ENCODE measurements around the gene RYR2.

The RYR2 gene

DNA sequence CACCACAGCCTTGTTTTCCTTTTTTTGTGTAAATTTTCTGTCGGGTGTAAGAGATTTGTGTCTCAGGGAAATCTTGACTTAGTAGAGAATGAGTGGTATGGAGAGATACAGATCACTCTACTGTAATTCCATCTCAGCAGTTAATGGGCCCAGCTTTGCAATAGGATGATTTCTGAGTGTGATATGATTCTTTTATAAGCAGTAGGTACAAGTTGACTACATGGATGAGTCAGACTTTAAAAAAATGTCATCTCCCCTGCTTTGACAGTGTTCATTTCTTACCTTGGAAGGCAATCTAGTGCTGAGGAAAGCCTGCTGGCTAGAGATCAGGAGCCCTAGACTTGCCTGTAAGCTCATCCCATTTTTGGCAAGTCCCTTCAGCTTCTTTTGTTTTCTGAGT is 261.9 kb downstream of the RYR2 start:
- Histone ChIP-seq H3K27ac (ENCODE audit: low read depth, low read length) (no peak overlapping the region), H3K4me3 (ENCODE audit: low read depth in 1 of 2, low read length in 2 of 2) (no peak overlapping the region), H3K9ac (ENCODE audit: low read depth in 1 of 2, low read length in 2 of 2) (no peak overlapping the region), H3K36me3 (ENCODE audit: control insufficient read depth in 1 of 2, insufficient read depth in 2 of 2, low read length in 2 of 2) (no peaks in the 10 kb centered on the region), H3K4me1 (ENCODE audit: control insufficient read depth in 1 of 2, insufficient read depth in 2 of 2, low read length in 2 of 2) (no peaks in the 10 kb centered on the region), H3K27me3 (ENCODE audit: control insufficient read depth in 1 of 2, insufficient read depth in 2 of 2, low read length in 2 of 2) (no peaks in the 10 kb centered on the region), H3K9me3 (ENCODE audit: control insufficient read depth in 1 of 2, low read length in 2 of 2) (no peaks in the 10 kb centered on the region)

GRCh38 chr1:237306726-237307125 is 264.7 kb downstream of the RYR2 start:
- H3K9ac ChIP-seq (ENCODE audit: low read depth in 1 of 2, low read length in 2 of 2) = no peak overlapping the region
- H3K27me3 ChIP-seq (ENCODE audit: control insufficient read depth in 1 of 2, insufficient read depth in 2 of 2, low read length in 2 of 2) = no peaks in the 10 kb centered on the region
- H3K4me1 ChIP-seq (ENCODE audit: control insufficient read depth in 1 of 2, insufficient read depth in 2 of 2, low read length in 2 of 2) = no peaks in the 10 kb centered on the region
- no peaks in the 10 kb centered on the region for H3K36me3 ChIP-seq (ENCODE audit: control insufficient read depth in 1 of 2, insufficient read depth in 2 of 2, low read length in 2 of 2)
- no peaks in the 10 kb centered on the region for H3K9me3 ChIP-seq (ENCODE audit: control insufficient read depth in 1 of 2, low read length in 2 of 2)
- no peak overlapping the region for H3K4me3 ChIP-seq (ENCODE audit: low read depth in 1 of 2, low read length in 2 of 2)
- H3K27ac ChIP-seq (ENCODE audit: low read depth, low read length) = no peak overlapping the region

DNA sequence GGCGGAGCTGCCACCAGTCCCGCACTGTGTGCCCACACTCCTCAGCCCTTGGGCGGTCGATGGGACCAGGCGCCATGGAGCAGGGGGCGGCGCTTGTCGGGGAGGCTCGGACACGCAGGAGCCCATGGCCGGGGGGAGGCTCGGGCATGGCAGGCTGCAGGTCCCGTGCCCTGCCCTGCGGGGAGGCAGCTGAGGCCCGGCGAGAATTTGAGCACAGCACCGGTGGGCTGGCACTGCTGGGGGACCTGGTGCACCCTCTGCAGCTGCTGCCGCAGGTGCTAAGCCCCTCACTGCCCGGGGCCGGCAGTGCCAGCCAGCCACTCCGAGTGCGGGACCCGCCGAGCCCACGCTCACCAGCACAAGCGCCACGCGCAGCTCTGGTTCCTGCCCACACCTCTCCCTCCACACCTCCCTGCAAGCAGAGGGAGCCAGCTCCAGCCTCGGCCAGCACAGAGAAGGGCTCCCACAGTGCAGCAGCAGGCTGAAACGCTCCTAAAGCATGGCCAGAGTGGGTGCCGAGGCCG is 267.7 kb downstream of the RYR2 start:
- Histone ChIP-seq H3K4me1 (ENCODE audit: control insufficient read depth in 1 of 2, insufficient read depth in 2 of 2, low read length in 2 of 2) (no peaks in the 10 kb centered on the region), H3K4me3 (ENCODE audit: low read depth in 1 of 2, low read length in 2 of 2) (no peak overlapping the region), H3K9ac (ENCODE audit: low read depth in 1 of 2, low read length in 2 of 2) (no peak overlapping the region), H3K27me3 (ENCODE audit: control insufficient read depth in 1 of 2, insufficient read depth in 2 of 2, low read length in 2 of 2) (no peaks in the 10 kb centered on the region), H3K36me3 (ENCODE audit: control insufficient read depth in 1 of 2, insufficient read depth in 2 of 2, low read length in 2 of 2) (no peaks in the 10 kb centered on the region), H3K27ac (ENCODE audit: low read depth, low read length) (no peak overlapping the region), H3K9me3 (ENCODE audit: control insufficient read depth in 1 of 2, low read length in 2 of 2) (no peaks in the 10 kb centered on the region)

GRCh38 chr1:237316352-237316751 is 274.4 kb downstream of the RYR2 start:
- Histone ChIP-seq H3K27me3 (ENCODE audit: control insufficient read depth in 1 of 2, insufficient read depth in 2 of 2, low read length in 2 of 2) (no peaks in the 10 kb centered on the region), H3K9me3 (ENCODE audit: control insufficient read depth in 1 of 2, low read length in 2 of 2) (no peaks in the 10 kb centered on the region), H3K36me3 (ENCODE audit: control insufficient read depth in 1 of 2, insufficient read depth in 2 of 2, low read length in 2 of 2) (no peaks in the 10 kb centered on the region), H3K9ac (ENCODE audit: low read depth in 1 of 2, low read length in 2 of 2) (no peak overlapping the region), H3K4me3 (ENCODE audit: low read depth in 1 of 2, low read length in 2 of 2) (no peak overlapping the region), H3K27ac (ENCODE audit: low read depth, low read length) (no peak overlapping the region), H3K4me1 (ENCODE audit: control insufficient read depth in 1 of 2, insufficient read depth in 2 of 2, low read length in 2 of 2) (no peaks in the 10 kb centered on the region)

GRCh38 chr1:237318748-237319147 is 276.8 kb downstream of the RYR2 start:
- Histone ChIP-seq H3K27me3 (ENCODE audit: control insufficient read depth in 1 of 2, insufficient read depth in 2 of 2, low read length in 2 of 2) (no peaks in the 10 kb centered on the region), H3K27ac (ENCODE audit: low read depth, low read length) (no peak overlapping the region), H3K9me3 (ENCODE audit: control insufficient read depth in 1 of 2, low read length in 2 of 2) (no peaks in the 10 kb centered on the region), H3K4me3 (ENCODE audit: low read depth in 1 of 2, low read length in 2 of 2) (no peak overlapping the region), H3K9ac (ENCODE audit: low read depth in 1 of 2, low read length in 2 of 2) (no peak overlapping the region), H3K4me1 (ENCODE audit: control insufficient read depth in 1 of 2, insufficient read depth in 2 of 2, low read length in 2 of 2) (no peaks in the 10 kb centered on the region), H3K36me3 (ENCODE audit: control insufficient read depth in 1 of 2, insufficient read depth in 2 of 2, low read length in 2 of 2) (no peaks in the 10 kb centered on the region)

DNA sequence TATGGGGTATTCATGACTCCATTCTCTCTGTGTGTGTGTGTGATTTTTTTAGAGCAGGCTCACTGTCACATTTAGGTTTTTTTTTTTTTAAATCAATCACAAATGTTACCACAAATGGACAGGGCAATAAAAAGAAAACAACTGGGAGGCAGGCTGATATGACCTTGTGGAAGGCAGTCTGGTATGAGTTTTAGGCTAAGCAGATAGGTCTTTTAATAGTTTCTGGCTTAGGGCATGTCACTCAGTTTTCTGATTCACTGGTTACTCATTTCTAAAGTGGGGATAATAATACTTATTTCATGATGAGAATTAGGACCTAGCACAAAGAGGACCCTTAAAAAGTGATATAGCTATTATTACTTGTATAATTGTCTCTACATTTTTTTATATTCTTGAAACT is 278.9 kb downstream of the RYR2 start:
- Histone ChIP-seq H3K4me3 (ENCODE audit: low read depth in 1 of 2, low read length in 2 of 2) (no peak overlapping the region), H3K9me3 (ENCODE audit: control insufficient read depth in 1 of 2, low read length in 2 of 2) (no peaks in the 10 kb centered on the region), H3K27ac (ENCODE audit: low read depth, low read length) (no peak overlapping the region), H3K4me1 (ENCODE audit: control insufficient read depth in 1 of 2, insufficient read depth in 2 of 2, low read length in 2 of 2) (no peaks in the 10 kb centered on the region), H3K9ac (ENCODE audit: low read depth in 1 of 2, low read length in 2 of 2) (no peak overlapping the region), H3K27me3 (ENCODE audit: control insufficient read depth in 1 of 2, insufficient read depth in 2 of 2, low read length in 2 of 2) (no peaks in the 10 kb centered on the region), H3K36me3 (ENCODE audit: control insufficient read depth in 1 of 2, insufficient read depth in 2 of 2, low read length in 2 of 2) (no peaks in the 10 kb centered on the region)

GRCh38 chr1:237324226-237324625 is 282.2 kb downstream of the RYR2 start:
- Histone ChIP-seq H3K36me3 (ENCODE audit: control insufficient read depth in 1 of 2, insufficient read depth in 2 of 2, low read length in 2 of 2) (no peaks in the 10 kb centered on the region), H3K9me3 (ENCODE audit: control insufficient read depth in 1 of 2, low read length in 2 of 2) (no peaks in the 10 kb centered on the region), H3K4me1 (ENCODE audit: control insufficient read depth in 1 of 2, insufficient read depth in 2 of 2, low read length in 2 of 2) (no peaks in the 10 kb centered on the region), H3K9ac (ENCODE audit: low read depth in 1 of 2, low read length in 2 of 2) (no peak overlapping the region), H3K4me3 (ENCODE audit: low read depth in 1 of 2, low read length in 2 of 2) (no peak overlapping the region), H3K27me3 (ENCODE audit: control insufficient read depth in 1 of 2, insufficient read depth in 2 of 2, low read length in 2 of 2) (no peaks in the 10 kb centered on the region), H3K27ac (ENCODE audit: low read depth, low read length) (no peak overlapping the region)

DNA sequence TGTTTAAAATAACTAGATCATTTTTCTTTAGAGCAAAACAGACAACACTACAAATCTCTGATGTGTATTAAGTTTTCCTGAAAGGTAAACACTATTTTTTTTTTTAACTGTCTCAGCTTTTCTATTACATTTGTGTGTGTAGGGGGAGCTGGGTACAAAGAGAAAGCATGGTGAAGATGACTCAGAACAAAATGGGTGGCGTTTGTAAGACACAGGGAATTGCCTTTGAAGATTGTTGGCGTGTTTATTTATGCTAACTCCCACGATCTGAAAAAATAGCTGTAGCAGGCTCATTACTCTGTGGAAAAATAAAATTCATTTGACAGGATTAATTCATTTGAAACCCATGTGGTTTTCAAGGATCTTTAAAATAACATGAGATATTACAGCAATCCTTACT is 285.1 kb downstream of the RYR2 start:
- no peaks in the 10 kb centered on the region for H3K9me3 ChIP-seq (ENCODE audit: control insufficient read depth in 1 of 2, low read length in 2 of 2)
- no peak overlapping the region for H3K4me3 ChIP-seq (ENCODE audit: low read depth in 1 of 2, low read length in 2 of 2)
- H3K4me1 ChIP-seq (ENCODE audit: control insufficient read depth in 1 of 2, insufficient read depth in 2 of 2, low read length in 2 of 2) = no peaks in the 10 kb centered on the region
- H3K27ac ChIP-seq (ENCODE audit: low read depth, low read length) = no peak overlapping the region
- no peaks in the 10 kb centered on the region for H3K36me3 ChIP-seq (ENCODE audit: control insufficient read depth in 1 of 2, insufficient read depth in 2 of 2, low read length in 2 of 2)
- no peaks in the 10 kb centered on the region for H3K27me3 ChIP-seq (ENCODE audit: control insufficient read depth in 1 of 2, insufficient read depth in 2 of 2, low read length in 2 of 2)
- H3K9ac ChIP-seq (ENCODE audit: low read depth in 1 of 2, low read length in 2 of 2) = no peak overlapping the region

- Histone ChIP-seq H3K4me1 (ENCODE audit: control insufficient read depth in 1 of 2, insufficient read depth in 2 of 2, low read length in 2 of 2) (no peaks in the 10 kb centered on the region), H3K9me3 (ENCODE audit: control insufficient read depth in 1 of 2, low read length in 2 of 2) (no peaks in the 10 kb centered on the region), H3K9ac (ENCODE audit: low read depth in 1 of 2, low read length in 2 of 2) (no peak overlapping the region)
These were observed 298.9 kb downstream of the RYR2 start for GRCh38 chr1:237340892-237341291.

DNA sequence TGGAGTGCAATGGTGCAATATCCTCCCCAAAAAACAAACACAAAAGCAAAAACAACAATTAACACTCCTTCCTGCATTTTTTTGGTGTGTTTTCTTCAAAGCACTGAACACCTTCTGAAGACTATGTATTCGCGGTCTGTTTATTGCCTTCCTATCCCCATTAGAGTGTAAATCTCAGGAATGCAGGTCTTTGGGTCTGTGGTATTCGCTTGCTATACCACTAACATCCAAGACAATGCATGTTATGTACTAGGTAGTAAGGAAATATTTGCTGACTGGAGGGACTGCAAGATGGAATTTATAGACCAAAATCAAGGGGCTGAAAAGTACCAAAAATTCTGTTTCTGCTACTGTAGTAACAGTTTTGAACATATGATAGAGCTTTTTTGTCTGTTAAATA is 299.4 kb downstream of the RYR2 start:
- no peak overlapping the region for H3K27ac ChIP-seq (ENCODE audit: low read depth, low read length)
- no peaks in the 10 kb centered on the region for H3K4me1 ChIP-seq (ENCODE audit: control insufficient read depth in 1 of 2, insufficient read depth in 2 of 2, low read length in 2 of 2)
- no peaks in the 10 kb centered on the region for H3K9me3 ChIP-seq (ENCODE audit: control insufficient read depth in 1 of 2, low read length in 2 of 2)
- H3K9ac ChIP-seq (ENCODE audit: low read depth in 1 of 2, low read length in 2 of 2) = no peak overlapping the region
- no peaks in the 10 kb centered on the region for H3K36me3 ChIP-seq (ENCODE audit: control insufficient read depth in 1 of 2, insufficient read depth in 2 of 2, low read length in 2 of 2)
- H3K4me3 ChIP-seq (ENCODE audit: low read depth in 1 of 2, low read length in 2 of 2) = no peak overlapping the region
- H3K27me3 ChIP-seq (ENCODE audit: control insufficient read depth in 1 of 2, insufficient read depth in 2 of 2, low read length in 2 of 2) = no peaks in the 10 kb centered on the region

More at GRCh38 chr1:237340892-237341291, 298.9 kb downstream of the RYR2 start:
- Histone ChIP-seq H3K4me3 (ENCODE audit: low read depth in 1 of 2, low read length in 2 of 2) (no peak overlapping the region), H3K36me3 (ENCODE audit: control insufficient read depth in 1 of 2, insufficient read depth in 2 of 2, low read length in 2 of 2) (no peaks in the 10 kb centered on the region), H3K27me3 (ENCODE audit: control insufficient read depth in 1 of 2, insufficient read depth in 2 of 2, low read length in 2 of 2) (no peaks in the 10 kb centered on the region), H3K27ac (ENCODE audit: low read depth, low read length) (no peak overlapping the region)

DNA sequence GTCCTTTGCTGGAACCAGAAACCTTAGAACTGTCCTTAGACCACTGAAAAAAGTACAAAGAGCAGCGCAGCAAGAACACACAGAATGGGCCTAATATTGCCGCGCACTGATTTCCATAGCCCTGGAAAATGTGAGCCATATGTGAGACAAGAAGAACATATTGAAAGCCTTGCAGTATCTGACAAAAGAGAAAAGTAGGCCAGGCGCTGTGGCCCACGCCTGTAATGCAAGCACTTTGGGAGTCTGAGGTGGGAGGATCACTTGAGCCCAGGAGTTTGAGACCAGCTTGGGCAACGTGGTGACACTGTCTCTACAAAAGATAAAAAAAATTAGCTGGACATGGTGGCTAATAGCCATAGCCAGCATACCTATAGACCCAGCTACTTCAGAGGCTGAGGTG is 300.7 kb downstream of the RYR2 start:
- Histone ChIP-seq H3K27ac (ENCODE audit: low read depth, low read length) (no peak overlapping the region), H3K4me1 (ENCODE audit: control insufficient read depth in 1 of 2, insufficient read depth in 2 of 2, low read length in 2 of 2) (no peaks in the 10 kb centered on the region), H3K9me3 (ENCODE audit: control insufficient read depth in 1 of 2, low read length in 2 of 2) (no peaks in the 10 kb centered on the region), H3K9ac (ENCODE audit: low read depth in 1 of 2, low read length in 2 of 2) (no peak overlapping the region), H3K27me3 (ENCODE audit: control insufficient read depth in 1 of 2, insufficient read depth in 2 of 2, low read length in 2 of 2) (no peaks in the 10 kb centered on the region), H3K4me3 (ENCODE audit: low read depth in 1 of 2, low read length in 2 of 2) (no peak overlapping the region), H3K36me3 (ENCODE audit: control insufficient read depth in 1 of 2, insufficient read depth in 2 of 2, low read length in 2 of 2) (no peaks in the 10 kb centered on the region)
